K562 (cell line): Measurements from ENCODE around the gene RUNX1. TPM values are rescaled to one million over a fixed set of nuclear protein-coding genes. Genes with fewer than 3 reads are reported as not detected.
A peak's percentile ranks its signal among the peaks of the same experiment; 100 is the strongest.

Experiments used
- ARNT ChIP-seq, 2 experiments: fragments of 450-650 bp; IDR thresholded peaks; 2 replicates each; pipeline ENCODE4 v1.6.1; 2016; ENCODE audit warnings: mild to moderate bottlenecking in 1 of 2
- ATF6 ChIP-seq: sonication (generic); formaldehyde crosslinking; IDR thresholded peaks from 2 replicates; pipeline ENCODE4 v1.4.0; 2020; ENCODE audit warnings: mild to moderate bottlenecking, missing genetic modification reagents
- DMBX1 ChIP-seq: fragments of 250-450 bp; sonication (Bioruptor Pico); IDR thresholded peaks from 2 replicates; pipeline ENCODE4 v1.8.0; 2022; ENCODE audit warnings: inconsistent platforms, mild to moderate bottlenecking, moderate library complexity, borderline replicate concordance
- HDAC2 ChIP-seq: fragments of 450-650 bp; IDR thresholded peaks from 2 replicates; pipeline ENCODE4 v1.6.1; 2016; ENCODE audit warnings: mild to moderate bottlenecking
- MEF2D ChIP-seq: conservative IDR thresholded peaks from 2 replicates; pipeline ENCODE4 v1.6.1; 2016; ENCODE audit warnings: low read depth, missing genetic modification characterization, missing compliant biosample characterization
- MTF1 ChIP-seq: fragments of 250-450 bp; sonication (Bioruptor Pico); IDR thresholded peaks from 2 replicates; pipeline ENCODE4 v1.9.0; 2021; ENCODE audit warnings: moderate library complexity, mild to moderate bottlenecking, inconsistent platforms, borderline replicate concordance
- NCOR1 ChIP-seq: fragments of 450-650 bp; IDR thresholded peaks from 2 replicates; pipeline ENCODE4 v1.6.1; 2016; ENCODE audit warnings: mild to moderate bottlenecking, moderate library complexity
- SMAD4 ChIP-seq: fragments of 250-450 bp; sonication (Bioruptor Pico); conservative IDR thresholded peaks from 2 replicates; pipeline ENCODE4 v1.8.0; 2021; ENCODE audit warnings: inconsistent platforms, mild to moderate bottlenecking, moderate library complexity
- SPI1 ChIP-seq: IDR thresholded peaks from 2 replicates; pipeline ENCODE4 v1.6.1; 2011; ENCODE audit warnings: low read depth, low read length, control low read depth, borderline replicate concordance
- TOE1 ChIP-seq, 2 experiments: fragments of 450-650 bp in 1 of 2; sonication (generic) in 1 of 2; formaldehyde crosslinking in 1 of 2; IDR thresholded peaks; 2 replicates each; pipeline versions ENCODE4 v1.7.1 to v1.8.0; 2016 to 2022; ENCODE audit warnings: borderline replicate concordance in 2 of 2, mild to moderate bottlenecking in 2 of 2, antibody characterized with exemption in 1 of 2, inconsistent platforms in 1 of 2, low read depth in 1 of 2, missing genetic modification reagents in 1 of 2, moderate library complexity in 1 of 2
- TRIM24 ChIP-seq, 2 experiments: fragments of 450-650 bp; IDR thresholded peaks; 2 replicates each; pipeline ENCODE4 v1.6.1; 2016
- ZNF354B ChIP-seq: fragments of 250-450 bp; sonication (Bioruptor Pico); IDR thresholded peaks from 2 replicates; pipeline ENCODE4 v1.4.0; 2020
- polyA plus RNA-seq, 8 experiments: library from polyadenylated mRNA; depleted of rRNA in 4 of 8; stranded (reverse) in 5 of 8; unstranded in 3 of 8; fragments of >200 nt; fragmentation: Nextera tagmentation in 2 of 8; fragmentation: Illumina TruSeq in 1 of 8; extraction: Ambion mirVana in 2 of 8; extraction: Trizol in 1 of 8; gene quantifications; 2 replicates each; pipeline versions ENCODE4 v1.2.1 to v1.2.3, GENCODE V29; 2011 to 2014; ENCODE audit warnings: inconsistent platforms in 1 of 8, missing spikeins in 1 of 8
- total RNA-seq, 7 experiments: library from RNA; depleted of rRNA in 6 of 7; stranded (reverse); fragments of >200 nt in 6 of 7; fragmentation: Illumina TruSeq in 2 of 7; extraction: Trizol in 2 of 7; gene quantifications; 2 replicates each; pipeline versions ENCODE4 v1.2.1 to v1.2.3, GENCODE V29; 2011 to 2021; ENCODE audit warnings: low replicate concordance in 1 of 7
- TF ChIP-seq, protein P1 (sequence below): fragments of 450-650 bp; formaldehyde crosslinking; conservative IDR thresholded peaks from 2 replicates; pipeline ENCODE4 v1.4.0; 2022; ENCODE audit warnings: mild to moderate bottlenecking, missing genetic modification characterization
- TF ChIP-seq, protein P2 (sequence below): fragments of 200-800 bp; sonication (Bioruptor generic); IDR thresholded peaks from 2 replicates; pipeline ENCODE4 v1.6.1; 2017; ENCODE audit warnings: missing genetic modification characterization, missing compliant biosample characterization
- TF ChIP-seq, protein P3 (sequence below): fragments of 450-650 bp; IDR thresholded peaks from 2 replicates; pipeline ENCODE4 v1.6.1; 2016; ENCODE audit warnings: borderline replicate concordance
- TF ChIP-seq, protein P4 (sequence below): fragments of 450-650 bp; IDR thresholded peaks from 2 replicates; pipeline ENCODE4 v1.6.1; 2016; ENCODE audit warnings: antibody characterized with exemption

RUNX1 gene
- total and polyA plus RNA-seq, 9 of the 15 experiments (the other 6 are each of a cell fraction or from before 2014, with no cell fraction given) = 2.2 to 68.6 (median 17.8) TPM

- TF ChIP-seq, protein P1, sequence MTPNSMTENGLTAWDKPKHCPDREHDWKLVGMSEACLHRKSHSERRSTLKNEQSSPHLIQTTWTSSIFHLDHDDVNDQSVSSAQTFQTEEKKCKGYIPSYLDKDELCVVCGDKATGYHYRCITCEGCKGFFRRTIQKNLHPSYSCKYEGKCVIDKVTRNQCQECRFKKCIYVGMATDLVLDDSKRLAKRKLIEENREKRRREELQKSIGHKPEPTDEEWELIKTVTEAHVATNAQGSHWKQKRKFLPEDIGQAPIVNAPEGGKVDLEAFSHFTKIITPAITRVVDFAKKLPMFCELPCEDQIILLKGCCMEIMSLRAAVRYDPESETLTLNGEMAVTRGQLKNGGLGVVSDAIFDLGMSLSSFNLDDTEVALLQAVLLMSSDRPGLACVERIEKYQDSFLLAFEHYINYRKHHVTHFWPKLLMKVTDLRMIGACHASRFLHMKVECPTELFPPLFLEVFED (CRISPR knock-in tag) = peak; percentile 84; the same call in 1 of the 2 replicates
- TF ChIP-seq SPI1 = peak; percentile 93
- TF ChIP-seq ATF6 (CRISPR knock-in tag) = no peak
- TF ChIP-seq NCOR1 = peak; percentile 8; the same call in 1 of the 2 replicates
- TF ChIP-seq MEF2D = 0 out of 2 replicates have a peak, but pooled peaks have one; percentile 44
- no peak for TF ChIP-seq ZNF354B (CRISPR knock-in tag)
- TF ChIP-seq TOE1 (IDR thresholded peaks at IDR 0.05; ENCODE audit: borderline replicate concordance) = peak; percentile 58
- no peak for TF ChIP-seq TOE1 (CRISPR knock-in tag; IDR thresholded peaks at IDR 0.05; ENCODE audit: borderline replicate concordance, low read depth)
- 0 out of 2 replicates have a peak, but pooled peaks have one; percentile 2 for TF ChIP-seq MTF1 (CRISPR knock-in tag)
- peak; percentile 78 for TF ChIP-seq HDAC2
- TF ChIP-seq DMBX1 (CRISPR knock-in tag) = peak; percentile 57; the same call in 1 of the 2 replicates
- TF ChIP-seq, protein P2, sequence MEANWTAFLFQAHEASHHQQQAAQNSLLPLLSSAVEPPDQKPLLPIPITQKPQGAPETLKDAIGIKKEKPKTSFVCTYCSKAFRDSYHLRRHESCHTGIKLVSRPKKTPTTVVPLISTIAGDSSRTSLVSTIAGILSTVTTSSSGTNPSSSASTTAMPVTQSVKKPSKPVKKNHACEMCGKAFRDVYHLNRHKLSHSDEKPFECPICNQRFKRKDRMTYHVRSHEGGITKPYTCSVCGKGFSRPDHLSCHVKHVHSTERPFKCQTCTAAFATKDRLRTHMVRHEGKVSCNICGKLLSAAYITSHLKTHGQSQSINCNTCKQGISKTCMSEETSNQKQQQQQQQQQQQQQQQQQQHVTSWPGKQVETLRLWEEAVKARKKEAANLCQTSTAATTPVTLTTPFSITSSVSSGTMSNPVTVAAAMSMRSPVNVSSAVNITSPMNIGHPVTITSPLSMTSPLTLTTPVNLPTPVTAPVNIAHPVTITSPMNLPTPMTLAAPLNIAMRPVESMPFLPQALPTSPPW (CRISPR knock-in tag) = no peak; the same call in 1 of the 2 replicates
- peak; percentile 33; the same call in 1 of the 2 replicates for TF ChIP-seq SMAD4
- TF ChIP-seq, protein P3, sequence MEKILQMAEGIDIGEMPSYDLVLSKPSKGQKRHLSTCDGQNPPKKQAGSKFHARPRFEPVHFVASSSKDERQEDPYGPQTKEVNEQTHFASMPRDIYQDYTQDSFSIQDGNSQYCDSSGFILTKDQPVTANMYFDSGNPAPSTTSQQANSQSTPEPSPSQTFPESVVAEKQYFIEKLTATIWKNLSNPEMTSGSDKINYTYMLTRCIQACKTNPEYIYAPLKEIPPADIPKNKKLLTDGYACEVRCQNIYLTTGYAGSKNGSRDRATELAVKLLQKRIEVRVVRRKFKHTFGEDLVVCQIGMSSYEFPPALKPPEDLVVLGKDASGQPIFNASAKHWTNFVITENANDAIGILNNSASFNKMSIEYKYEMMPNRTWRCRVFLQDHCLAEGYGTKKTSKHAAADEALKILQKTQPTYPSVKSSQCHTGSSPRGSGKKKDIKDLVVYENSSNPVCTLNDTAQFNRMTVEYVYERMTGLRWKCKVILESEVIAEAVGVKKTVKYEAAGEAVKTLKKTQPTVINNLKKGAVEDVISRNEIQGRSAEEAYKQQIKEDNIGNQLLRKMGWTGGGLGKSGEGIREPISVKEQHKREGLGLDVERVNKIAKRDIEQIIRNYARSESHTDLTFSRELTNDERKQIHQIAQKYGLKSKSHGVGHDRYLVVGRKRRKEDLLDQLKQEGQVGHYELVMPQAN = peak; percentile 23; the same call in 1 of the 2 replicates
- 0 out of 4 replicates have a peak, but pooled peaks of 1 of the 2 experiments have one; percentile 31 for TF ChIP-seq ARNT (IDR thresholded peaks at IDR 0.05)
- 0 out of 4 replicates have a peak, but pooled peaks of 1 of the 2 experiments have one; percentile 12 for TF ChIP-seq TRIM24 (IDR thresholded peaks at IDR 0.05)
- TF ChIP-seq, protein P4, sequence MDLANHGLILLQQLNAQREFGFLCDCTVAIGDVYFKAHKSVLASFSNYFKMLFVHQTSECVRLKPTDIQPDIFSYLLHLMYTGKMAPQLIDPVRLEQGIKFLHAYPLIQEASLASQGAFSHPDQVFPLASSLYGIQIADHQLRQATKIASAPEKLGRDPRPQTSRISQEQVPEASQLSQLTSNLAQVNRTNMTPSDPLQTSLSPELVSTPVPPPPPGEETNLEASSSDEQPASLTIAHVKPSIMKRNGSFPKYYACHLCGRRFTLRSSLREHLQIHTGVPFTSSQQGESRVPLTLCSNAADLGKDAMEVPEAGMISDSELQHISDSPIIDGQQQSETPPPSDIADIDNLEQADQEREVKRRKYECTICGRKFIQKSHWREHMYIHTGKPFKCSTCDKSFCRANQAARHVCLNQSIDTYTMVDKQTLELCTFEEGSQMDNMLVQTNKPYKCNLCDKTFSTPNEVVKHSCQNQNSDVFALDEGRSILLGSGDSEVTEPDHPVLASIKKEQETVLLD = peak; percentile 77; the same call in 1 of the 2 replicates
These were observed 139.4 kb downstream of the RUNX1 start (continued) for GRCh38 chr21:34909492-34910292.
